Measurements from ENCODE around the gene KCNE1. TPM values are rescaled to one million over a fixed set of nuclear protein-coding genes. Genes with fewer than 3 reads are reported as not detected.

KCNE1 gene
- total and polyA plus RNA-seq, 2 of the 4 experiments (the other 2 are of a cell fraction): 0.46 to 0.90 TPM

DNA sequence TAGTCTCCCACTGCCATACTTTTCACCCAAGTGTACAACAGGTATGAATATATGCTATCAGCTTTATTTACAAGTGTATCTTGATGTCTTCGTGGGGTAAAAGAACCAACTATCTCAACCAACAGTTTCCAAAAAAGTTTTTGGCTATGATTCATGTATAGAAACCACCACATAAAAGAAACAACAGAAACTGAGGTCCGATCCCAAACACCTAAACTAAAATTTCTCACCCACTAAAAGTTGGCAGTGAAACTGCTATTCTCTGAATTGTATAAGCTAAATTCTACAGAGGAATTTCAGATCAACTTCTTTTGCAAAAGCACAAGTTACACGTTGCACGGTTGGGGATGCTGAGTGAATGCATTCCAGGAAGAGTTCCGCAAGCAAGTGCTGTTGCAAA is 5.0 kb upstream of the KCNE1 start:
- H3K36me3 ChIP-seq (ENCODE audit: control insufficient read depth, insufficient read depth, low read length): peaks cover 45% of the 10 kb centered on the region
- TF ChIP-seq RAD21 (IDR thresholded peaks at IDR 0.05; ENCODE audit: low read length) (no peak), CTCF (conservative IDR thresholded peaks at IDR 0.05; ENCODE audit: low read depth, low read length) (no peak), SMC3 (IDR thresholded peaks at IDR 0.05; ENCODE audit: low read depth, low read length) (no peak), POLR2A (IDR thresholded peaks at IDR 0.05; ENCODE audit: low read depth, low read length) (no peak), MAFK (IDR thresholded peaks at IDR 0.05; ENCODE audit: low read depth, low read length) (no peak), USF2 (IDR thresholded peaks at IDR 0.05; ENCODE audit: low read depth, low read length) (no peak), FOS (IDR thresholded peaks at IDR 0.05; ENCODE audit: low read depth, low read length) (no peak), MXI1 (IDR thresholded peaks at IDR 0.05; ENCODE audit: borderline replicate concordance, low read depth, low read length) (no peak), NFE2L2 (IDR thresholded peaks at IDR 0.05; ENCODE audit: low read depth, low read length) (no peak), MAZ (IDR thresholded peaks at IDR 0.05; ENCODE audit: borderline replicate concordance, low read depth, low read length) (no peak), CHD1 (IDR thresholded peaks at IDR 0.05; ENCODE audit: low read depth, low read length) (no peak), RCOR1 (IDR thresholded peaks at IDR 0.05; ENCODE audit: insufficient replicate concordance, low read length) (no peak), RFX5 (IDR thresholded peaks at IDR 0.05; ENCODE audit: low read depth, low read length) (no peak), BHLHE40 (IDR thresholded peaks at IDR 0.05; ENCODE audit: low read depth, low read length) (no peak), CEBPB (IDR thresholded peaks at IDR 0.05; ENCODE audit: low read depth, low read length) (no peak)
- TF ChIP-seq, protein P1, sequence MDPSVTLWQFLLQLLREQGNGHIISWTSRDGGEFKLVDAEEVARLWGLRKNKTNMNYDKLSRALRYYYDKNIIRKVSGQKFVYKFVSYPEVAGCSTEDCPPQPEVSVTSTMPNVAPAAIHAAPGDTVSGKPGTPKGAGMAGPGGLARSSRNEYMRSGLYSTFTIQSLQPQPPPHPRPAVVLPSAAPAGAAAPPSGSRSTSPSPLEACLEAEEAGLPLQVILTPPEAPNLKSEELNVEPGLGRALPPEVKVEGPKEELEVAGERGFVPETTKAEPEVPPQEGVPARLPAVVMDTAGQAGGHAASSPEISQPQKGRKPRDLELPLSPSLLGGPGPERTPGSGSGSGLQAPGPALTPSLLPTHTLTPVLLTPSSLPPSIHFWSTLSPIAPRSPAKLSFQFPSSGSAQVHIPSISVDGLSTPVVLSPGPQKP (IDR thresholded peaks at IDR 0.05; ENCODE audit: borderline replicate concordance, low read depth, low read length): no peak

More for the DNA sequence above, 5.0 kb upstream of the KCNE1 start:
- dilution Hi-C loops (cut with HindIII; ENCODE audit: low sequenced_read_pairs, unreplicated experiment): no loop called here
- Histone ChIP-seq H3K27ac (ENCODE audit: insufficient read depth, low read length) (no peak overlapping the region), H2BK120ac (ENCODE audit: low read depth, low read length) (no peak overlapping the region), H2BK5ac (ENCODE audit: low read depth, low read length, poor library complexity, severe bottlenecking) (no peak overlapping the region), H4K20me1 (ENCODE audit: insufficient read depth, low read length) (peaks cover 44% of the 10 kb centered on the region), H3K4me1 (ENCODE audit: control insufficient read depth, insufficient read depth, low read length) (peaks cover 9% of the 10 kb centered on the region), H4K91ac (ENCODE audit: insufficient read depth, low read depth, low read length) (no peak overlapping the region), H2AK5ac (ENCODE audit: low read depth, low read length) (no peak overlapping the region), H3K23ac (ENCODE audit: low read depth, low read length) (no peak overlapping the region), H3K18ac (ENCODE audit: low read depth, low read length) (no peak overlapping the region), H3K14ac (replicated peaks; ENCODE audit: low read depth, low read length) (no peak overlapping the region), H3K4ac (ENCODE audit: low read depth, low read length) (no peak overlapping the region), H3K4me2 (ENCODE audit: low read depth, low read length) (no peak overlapping the region), H3K9me1 (ENCODE audit: insufficient read depth, low read length) (peaks cover 19% of the 10 kb centered on the region), H3K9ac (ENCODE audit: low read depth, low read length) (no peak overlapping the region), H3K79me1 (ENCODE audit: low read depth in 1 of 2, low read length in 2 of 2) (peaks cover 20 to 40% of the 10 kb centered on the region in 2 experiments), H2AFZ (replicated peaks; ENCODE audit: low read length, poor library complexity) (no peak overlapping the region), H3K4me3 (ENCODE audit: insufficient read depth, low read depth, low read length) (no peak overlapping the region), H4K8ac (ENCODE audit: low read depth in 2 of 2, low read length in 2 of 2) (no peak overlapping the region), H2BK20ac (ENCODE audit: low read depth, low read length) (no peak overlapping the region), H3K56ac (ENCODE audit: extremely low read depth, insufficient read depth, low read length) (no peak overlapping the region), H4K5ac (ENCODE audit: low read depth, low read length) (no peak overlapping the region), H2BK15ac (ENCODE audit: low read depth, low read length) (no peak overlapping the region), H3K9me3 (ENCODE audit: control insufficient read depth, insufficient read depth, low read length) (no peaks in the 10 kb centered on the region), H3K27me3 (ENCODE audit: control insufficient read depth, insufficient read depth, low read length) (no peaks in the 10 kb centered on the region), H2AK9ac (replicated peaks; ENCODE audit: low read depth, low read length, poor library complexity) (no peak overlapping the region)
- intact Hi-C loops (cut with micrococcal nuclease): no loop called here
- ChIA-PET CTCF (no interaction called here), POLR2A (ENCODE audit: unreplicated experiment) (no interaction called here)
- 70% methylated on average over 2 of the region's 5 CpGs; no CpG with 5 or more reads in 1 of the 2 experiments for WGBS, 2 experiments (ENCODE audit: extremely low coverage in 2 of 2, insufficient read length in 1 of 2)
- DNase-seq (no peak), ATAC-seq (ENCODE audit: low read depth) (no peak)
- BruUV-seq (replicated peaks): TSS peak; percentile 71
- in situ Hi-C loops (cut with MboI; ENCODE audit: low sequenced_read_pairs): no loop called here
